Stomach (tissue), 9 donors: ENCODE measurements around the gene SNX21. TPM values are rescaled to one million over a fixed set of nuclear protein-coding genes. Genes with fewer than 3 reads are reported as not detected.

Source experiments
- DNase-seq, 2 donors: peaks; one replicate each; pipeline versions ENCODE4 v3.0.0 to v3.0.0-alpha.2; 2013 to 2019
- H3K27ac ChIP-seq, 5 donors: fragments of 200-600 bp in 4 of 5; sonication (generic) in 4 of 5; one replicate each; pipeline ENCODE4 v1.5.1; 2013 to 2019; ENCODE audit warnings: mild to moderate bottlenecking in 1 of 5, moderate library complexity in 1 of 5
- H3K27me3 ChIP-seq, 3 donors: fragments of 200-600 bp; sonication (generic); one replicate each; pipeline ENCODE4 v1.5.1; 2017 to 2019; ENCODE audit warnings: mixed run types in 1 of 3
- H3K36me3 ChIP-seq, 4 donors: fragments of 200-600 bp; sonication (generic); 1 replicate in 3 of 4; 2 replicates in 1 of 4; pipeline ENCODE4 v1.5.1; 2016 to 2019
- H3K4me1 ChIP-seq, 4 donors: fragments of 200-600 bp; sonication (generic); one replicate each; pipeline ENCODE4 v1.5.1; 2016 to 2019
- H3K4me3 ChIP-seq, 4 donors: fragments of 200-600 bp; sonication (generic) in 3 of 4; one replicate each; pipeline ENCODE4 v1.5.1; 2016 to 2019; ENCODE audit warnings: mild to moderate bottlenecking in 1 of 4
- H3K9me3 ChIP-seq, 4 donors: fragments of 200-600 bp; sonication (generic); one replicate each; pipeline ENCODE4 v1.5.1; 2016 to 2019
- EP300 ChIP-seq: sonication (generic); formaldehyde crosslinking; IDR thresholded peaks from one replicate; pipeline ENCODE4 v1.6.1; 2017; ENCODE audit warnings: antibody characterized with exemption
- POLR2A ChIP-seq, 4 donors: fragments of 450-650 bp; IDR thresholded peaks; one replicate each; pipeline ENCODE4 v1.6.1; 2016; ENCODE audit warnings: antibody characterized with exemption in 4 of 4, control low read depth in 2 of 4, mild to moderate bottlenecking in 1 of 4, moderate library complexity in 1 of 4
- POLR2AphosphoS5 ChIP-seq, 3 donors: sonication (generic); formaldehyde crosslinking; IDR thresholded peaks; one replicate each; pipeline ENCODE4 v1.6.1; 2016; ENCODE audit warnings: antibody characterized with exemption in 3 of 3
- WGBS, 5 donors: extraction: QIAGEN DNeasy Blood & Tissue Kit in 3 of 5; methylation state at CpG; one replicate each; pipeline versions ENCODE4 v1.1.5 to v1.1.7; 2013 to 2018; 5-methylcytosine and 5-hydroxymethylcytosine counted together
- intact Hi-C: fragments of 100-400 bp; cut with DNase I; formaldehyde crosslinking; loops from one replicate; pipeline ENCODE4 v1.15.1; 2023; ENCODE audit warnings: low total_unique reads
- polyA plus RNA-seq, 3 donors: library from polyadenylated mRNA; stranded (reverse); fragments of 200-250 nt; gene quantifications; one replicate each; pipeline ENCODE4 v1.2.3, GENCODE V29; 2013
- total RNA-seq, 5 donors: library from RNA; depleted of rRNA; stranded (reverse); fragments of >200 nt; gene quantifications; one replicate each; pipeline versions ENCODE4 v1.1.0 to v1.2.3, GENCODE V29; 2014 to 2016
- TF ChIP-seq, protein P1 (sequence below), 7 experiments: fragments of 450-650 bp in 4 of 7; fragments of 200-600 bp in 3 of 7; sonication (generic) in 3 of 7; IDR thresholded peaks; one replicate each; pipeline ENCODE4 v1.5.1; 2016 to 2019; ENCODE audit warnings: antibody characterized with exemption in 7 of 7, control low read depth in 2 of 7, mild to moderate bottlenecking in 1 of 7
- donor health status: healthy with polysubstance abuse.
- donor health status: Bipolar disorder and iron deficiency.
- donor health status: healthy.

The SNX21 gene
- total and polyA plus RNA-seq, 8 donors: 15.2 to 120 (median 24.4) TPM

DNA sequence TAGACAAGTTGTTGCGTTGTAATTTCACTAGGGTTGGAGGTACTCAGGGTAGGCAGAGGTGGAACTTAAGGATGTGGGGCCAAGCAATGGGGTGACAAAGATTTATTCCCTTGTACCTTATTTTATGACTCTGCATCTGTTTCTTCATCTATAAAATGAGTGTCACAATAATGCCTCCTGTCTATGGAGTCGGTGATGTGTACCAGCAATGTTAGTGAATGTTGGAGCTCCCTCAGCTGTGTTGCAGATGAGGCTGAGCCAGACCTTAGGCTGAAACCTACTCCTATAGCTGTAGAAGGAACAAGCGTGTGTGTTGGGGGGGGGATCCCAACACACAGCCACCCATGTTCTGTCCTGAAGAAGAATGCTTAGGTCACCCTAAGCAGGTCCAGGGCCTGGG, 16.6 kb upstream of the SNX21 start:
- DNase-seq: no peak
- H3K27me3 ChIP-seq: peaks cover 0 to 8% (median 0%) of the 10 kb centered on the region in 3 donors
- no peak overlapping the region for H3K4me3 ChIP-seq
- TF ChIP-seq POLR2AphosphoS5 (IDR thresholded peaks at IDR 0.05) (no peak), EP300 (no peak), POLR2A (IDR thresholded peaks at IDR 0.05) (no peak)
- TF ChIP-seq, protein P1, sequence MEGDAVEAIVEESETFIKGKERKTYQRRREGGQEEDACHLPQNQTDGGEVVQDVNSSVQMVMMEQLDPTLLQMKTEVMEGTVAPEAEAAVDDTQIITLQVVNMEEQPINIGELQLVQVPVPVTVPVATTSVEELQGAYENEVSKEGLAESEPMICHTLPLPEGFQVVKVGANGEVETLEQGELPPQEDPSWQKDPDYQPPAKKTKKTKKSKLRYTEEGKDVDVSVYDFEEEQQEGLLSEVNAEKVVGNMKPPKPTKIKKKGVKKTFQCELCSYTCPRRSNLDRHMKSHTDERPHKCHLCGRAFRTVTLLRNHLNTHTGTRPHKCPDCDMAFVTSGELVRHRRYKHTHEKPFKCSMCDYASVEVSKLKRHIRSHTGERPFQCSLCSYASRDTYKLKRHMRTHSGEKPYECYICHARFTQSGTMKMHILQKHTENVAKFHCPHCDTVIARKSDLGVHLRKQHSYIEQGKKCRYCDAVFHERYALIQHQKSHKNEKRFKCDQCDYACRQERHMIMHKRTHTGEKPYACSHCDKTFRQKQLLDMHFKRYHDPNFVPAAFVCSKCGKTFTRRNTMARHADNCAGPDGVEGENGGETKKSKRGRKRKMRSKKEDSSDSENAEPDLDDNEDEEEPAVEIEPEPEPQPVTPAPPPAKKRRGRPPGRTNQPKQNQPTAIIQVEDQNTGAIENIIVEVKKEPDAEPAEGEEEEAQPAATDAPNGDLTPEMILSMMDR (IDR thresholded peaks at IDR 0.05): no peak
- no peaks in the 10 kb centered on the region for H3K9me3 ChIP-seq
- WGBS, 5 donors: 81 to 97% (median 89%) methylated on average over 3 of the region's 3 CpGs
- peaks cover 6 to 30% (median 11%) of the 10 kb centered on the region in 4 donors for H3K4me1 ChIP-seq
- no peaks in the 10 kb centered on the region for H3K36me3 ChIP-seq
- H3K27ac ChIP-seq: no peak overlapping the region
- intact Hi-C loops: loop anchor here (10.0 kb wide), 1 partner anchor 148 kb away; no protein-coding TSS in a partner anchor

DNA sequence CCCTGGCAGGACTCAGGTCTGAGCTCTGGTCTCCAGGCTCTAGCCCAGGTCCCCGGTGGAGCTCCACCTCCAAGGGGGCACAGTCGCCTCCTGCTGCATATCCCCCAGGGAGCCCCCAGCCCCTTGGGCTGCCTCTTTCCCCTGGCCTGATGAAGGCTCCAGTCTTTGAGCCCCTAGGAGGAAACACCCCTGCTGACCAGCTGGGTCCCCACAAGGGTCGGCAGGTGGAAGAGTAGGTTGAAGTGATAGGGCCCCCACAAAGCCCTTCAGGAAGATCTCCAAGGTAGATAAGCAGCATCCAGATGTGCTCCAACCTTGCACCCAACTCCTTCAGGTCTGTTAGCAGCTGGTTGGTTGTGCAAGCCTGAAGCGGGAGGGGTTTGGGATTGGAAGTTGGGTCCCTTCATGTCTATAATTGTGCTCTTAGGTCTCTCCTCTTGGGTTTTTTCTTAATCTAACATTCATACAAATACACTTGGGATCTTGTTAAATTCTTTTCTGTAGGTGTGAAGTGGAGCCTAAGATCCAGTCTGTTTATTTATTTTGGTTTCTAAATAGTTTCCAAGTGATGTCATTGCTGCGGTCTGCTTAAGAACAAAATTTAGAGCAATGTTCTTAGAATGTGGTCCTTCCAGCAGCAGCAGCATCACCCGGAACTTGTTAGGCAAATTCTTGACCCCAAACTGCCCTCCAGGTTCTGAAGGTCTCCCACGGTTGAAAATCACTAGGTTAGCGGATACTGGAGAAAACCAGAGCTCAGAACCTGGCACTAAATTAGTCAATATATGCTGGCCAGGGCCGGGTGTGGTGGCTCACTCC, 16.0 kb upstream of the SNX21 start:
- Histone ChIP-seq H3K4me1 (peaks cover 5 to 31% (median 12%) of the 10 kb centered on the region in 4 donors), H3K27ac (peak overlapping the region in 1 of 5 donors; percentile 43), H3K27me3 (peaks cover 0 to 14% (median 4%) of the 10 kb centered on the region in 3 donors), H3K36me3 (no peaks in the 10 kb centered on the region), H3K9me3 (no peaks in the 10 kb centered on the region), H3K4me3 (no peak overlapping the region)
- DNase-seq: no peak
- intact Hi-C loops: loop anchor here (10.0 kb wide), 1 partner anchor 147 kb away; no protein-coding TSS in a partner anchor
- TF ChIP-seq POLR2A (IDR thresholded peaks at IDR 0.05) (no peak), EP300 (no peak), POLR2AphosphoS5 (IDR thresholded peaks at IDR 0.05) (no peak)
- TF ChIP-seq, protein P1 (IDR thresholded peaks at IDR 0.05): no peak
- 47 to 67% (median 60%) methylated on average over 7 to 9 of the region's 9 CpGs for WGBS, 5 donors

DNA sequence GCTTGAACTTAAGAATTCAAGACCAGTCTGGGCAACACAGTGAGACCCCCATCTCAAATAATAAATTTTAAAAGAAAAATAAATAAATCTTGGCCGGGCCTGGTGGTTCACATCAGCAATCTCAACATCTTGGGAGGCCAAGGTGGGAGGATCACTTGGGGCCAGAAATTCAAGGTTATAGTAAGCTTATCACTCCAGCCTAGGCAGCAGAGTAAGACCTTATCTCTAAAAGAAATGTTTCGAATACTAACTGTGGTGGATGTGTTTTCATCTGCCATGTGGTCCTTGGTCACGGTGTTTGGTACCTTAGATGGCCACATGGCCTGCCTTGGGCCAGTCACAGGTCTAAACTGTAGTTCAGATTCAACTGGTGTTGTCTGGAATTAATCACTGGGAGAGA, 15.4 kb upstream of the SNX21 start:
- Histone ChIP-seq H3K36me3 (no peaks in the 10 kb centered on the region), H3K4me1 (peaks cover 7 to 31% (median 12%) of the 10 kb centered on the region in 4 donors), H3K9me3 (no peaks in the 10 kb centered on the region), H3K27me3 (peaks cover 0 to 21% (median 11%) of the 10 kb centered on the region in 3 donors), H3K27ac (peak overlapping the region in 1 of 5 donors; percentile 43), H3K4me3 (no peak overlapping the region)
- intact Hi-C loops: loop anchor here (10.0 kb wide), 1 partner anchor 147 kb away; no protein-coding TSS in a partner anchor
- TF ChIP-seq POLR2AphosphoS5 (IDR thresholded peaks at IDR 0.05) (no peak), POLR2A (IDR thresholded peaks at IDR 0.05) (no peak), EP300 (no peak)
- TF ChIP-seq, protein P1 (IDR thresholded peaks at IDR 0.05): no peak
- DNase-seq: no peak
- WGBS, 5 donors: 53 to 70% (median 66%) methylated on average over 3 of the region's 3 CpGs

DNA sequence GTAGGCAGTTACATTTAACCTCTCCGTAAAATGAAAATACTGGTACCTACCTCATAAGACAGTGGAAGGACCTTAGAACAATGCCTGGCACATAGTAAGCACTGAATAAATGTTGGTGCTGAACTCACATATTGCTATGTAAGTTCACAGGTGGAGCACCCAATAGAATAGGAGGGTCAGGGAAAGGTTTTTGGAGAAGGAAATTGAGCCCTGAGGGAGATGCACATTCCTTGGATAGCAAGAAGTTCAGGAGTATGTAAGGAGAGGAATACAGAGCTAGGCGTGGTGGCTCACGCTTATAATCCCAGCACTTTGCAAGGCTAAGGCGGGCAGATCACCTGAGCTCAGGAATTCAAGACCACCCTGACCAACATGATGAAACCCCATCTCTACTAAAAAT, 14.1 kb upstream of the SNX21 start:
- Histone ChIP-seq H3K27ac (no peak overlapping the region), H3K4me1 (peaks cover 17 to 37% (median 23%) of the 10 kb centered on the region in 4 donors), H3K4me3 (no peak overlapping the region), H3K36me3 (no peaks in the 10 kb centered on the region), H3K9me3 (no peaks in the 10 kb centered on the region), H3K27me3 (peaks cover 0 to 33% (median 22%) of the 10 kb centered on the region in 3 donors)
- TF ChIP-seq POLR2AphosphoS5 (IDR thresholded peaks at IDR 0.05): no peak
- no peak for TF ChIP-seq EP300
- TF ChIP-seq POLR2A (IDR thresholded peaks at IDR 0.05): no peak
- TF ChIP-seq, protein P1 (IDR thresholded peaks at IDR 0.05): no peak
- no peak for DNase-seq
- whole genome bisulfite sequencing, 5 donors: 87 to 95% (median 95%) methylated on average over 4 of the region's 4 CpGs
- intact Hi-C loops: loop anchor here (10.0 kb wide), 1 partner anchor 145 kb away; no protein-coding TSS in a partner anchor
